Cerebellar cortex (tissue), 1 donor: ENCODE results near the gene KIAA1217.
A peak's percentile ranks its signal among the peaks of the same experiment; 100 is the strongest.

Experiments
- DNase-seq: peaks from one replicate; pipeline ENCODE4 v3.0.0-alpha.2; 2015; ENCODE audit warnings: low spot score

The KIAA1217 gene

DNA sequence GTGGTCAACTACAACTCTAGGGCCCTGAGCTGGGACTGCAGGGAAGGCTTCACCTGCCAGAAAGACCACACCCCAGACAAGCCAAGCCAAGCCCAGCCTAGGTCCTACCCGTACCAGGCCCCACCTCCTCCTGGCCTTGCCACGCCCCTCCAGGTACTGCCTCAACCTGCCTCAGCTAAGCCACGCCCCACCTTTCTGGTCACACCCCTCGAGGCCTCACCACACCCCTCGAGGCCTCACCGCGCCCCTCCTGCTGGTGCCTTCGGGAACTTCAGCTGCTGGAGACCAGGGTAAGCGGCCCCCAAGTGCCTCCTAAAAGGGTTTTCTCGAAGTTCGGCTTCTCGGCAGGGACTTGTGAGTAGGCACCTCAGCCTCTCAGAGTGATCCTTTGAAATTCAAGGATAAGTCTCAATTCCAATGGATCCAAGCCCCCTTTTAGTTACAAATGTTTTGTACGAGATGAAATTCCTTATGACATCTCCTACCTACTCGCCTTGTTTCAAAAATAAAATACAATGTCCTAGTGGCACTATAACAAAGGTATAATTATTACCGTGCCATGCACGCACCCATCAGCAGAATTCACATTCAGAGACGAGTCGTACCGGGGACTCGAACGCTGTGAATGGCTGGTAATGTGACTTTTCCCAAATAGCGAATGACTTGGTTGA is 343.5 kb downstream of the KIAA1217 start:
- DNase-seq = peak; percentile 24

- DNase-seq = no peak
Observed at GRCh38 chr10:24553051-24553612, 344.2 kb downstream of the KIAA1217 start.

- no peak for DNase-seq
Observed at GRCh38 chr10:24554036-24554435, 345.1 kb downstream of the KIAA1217 start.

DNA sequence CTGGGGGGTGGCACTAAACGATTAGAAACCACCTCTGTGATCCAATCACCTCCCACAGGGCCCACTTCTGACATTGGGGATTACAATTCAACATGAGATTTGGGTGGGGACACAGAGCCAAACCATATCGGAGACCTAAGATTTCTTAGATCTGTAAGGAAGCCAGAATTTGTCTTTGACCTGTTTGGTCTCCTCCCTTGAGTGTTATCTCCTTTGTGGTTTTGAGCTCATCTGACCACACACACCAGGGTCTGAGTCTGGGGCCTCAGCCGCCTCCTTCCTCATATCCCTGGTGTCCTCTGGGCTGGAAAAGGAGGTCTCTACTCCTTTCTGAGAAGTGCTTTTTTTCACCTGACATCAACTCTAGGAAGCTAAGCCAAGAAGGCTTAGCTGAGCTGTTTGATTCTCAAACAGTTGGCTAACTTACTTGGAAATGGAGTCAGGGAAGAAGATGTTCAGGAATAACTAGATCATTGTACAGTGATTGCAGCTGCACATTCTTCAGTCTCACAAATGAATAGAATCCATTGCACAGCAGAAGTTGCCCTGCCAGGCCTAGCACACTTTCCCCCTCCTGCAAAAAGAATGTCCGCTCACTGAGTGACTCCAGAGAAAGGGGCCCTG is 347.3 kb downstream of the KIAA1217 start:
- no peak for DNase-seq

GRCh38 chr10:24556750-24557742 is 348.1 kb downstream of the KIAA1217 start:
- peak; percentile 71 for DNase-seq

DNA sequence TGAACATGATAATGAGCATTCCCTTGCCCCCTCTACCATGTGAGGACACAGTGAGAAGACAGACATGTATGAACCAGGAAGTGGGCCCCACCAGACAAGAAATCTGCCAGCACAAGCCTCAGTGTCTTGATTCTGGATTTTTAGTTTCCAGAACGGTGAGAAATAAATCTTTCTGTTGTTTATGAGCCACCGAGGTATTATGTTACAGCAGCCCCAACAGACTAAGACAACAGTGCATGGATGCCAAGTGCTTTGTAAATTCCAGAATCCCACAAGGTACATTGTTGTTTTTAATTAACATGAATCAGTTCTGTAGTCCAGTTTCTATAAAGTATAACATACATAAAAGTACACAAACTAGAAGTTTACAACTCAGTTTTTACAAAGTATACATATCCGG is 352.5 kb downstream of the KIAA1217 start:
- no peak for DNase-seq

DNA sequence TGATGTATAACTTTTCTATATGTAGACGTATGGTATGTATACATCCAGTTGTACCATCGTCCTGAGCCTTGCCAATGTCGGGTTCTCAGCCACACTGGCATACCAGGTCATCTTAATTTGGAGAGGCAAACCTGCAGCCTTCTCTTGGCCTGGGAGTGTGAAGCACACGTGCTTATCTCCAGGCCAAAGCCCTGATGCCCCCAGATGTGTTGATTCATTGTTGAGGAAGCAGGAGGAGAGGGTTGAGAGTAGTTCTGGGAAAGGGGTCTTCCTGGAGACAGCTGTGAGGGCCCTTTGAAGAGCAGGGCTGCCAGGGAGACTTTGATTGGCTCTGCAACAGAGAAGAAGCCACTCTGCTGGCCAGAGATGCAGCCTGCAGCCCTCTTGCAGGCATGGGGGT is 359.1 kb downstream of the KIAA1217 start:
- no peak for DNase-seq

DNA sequence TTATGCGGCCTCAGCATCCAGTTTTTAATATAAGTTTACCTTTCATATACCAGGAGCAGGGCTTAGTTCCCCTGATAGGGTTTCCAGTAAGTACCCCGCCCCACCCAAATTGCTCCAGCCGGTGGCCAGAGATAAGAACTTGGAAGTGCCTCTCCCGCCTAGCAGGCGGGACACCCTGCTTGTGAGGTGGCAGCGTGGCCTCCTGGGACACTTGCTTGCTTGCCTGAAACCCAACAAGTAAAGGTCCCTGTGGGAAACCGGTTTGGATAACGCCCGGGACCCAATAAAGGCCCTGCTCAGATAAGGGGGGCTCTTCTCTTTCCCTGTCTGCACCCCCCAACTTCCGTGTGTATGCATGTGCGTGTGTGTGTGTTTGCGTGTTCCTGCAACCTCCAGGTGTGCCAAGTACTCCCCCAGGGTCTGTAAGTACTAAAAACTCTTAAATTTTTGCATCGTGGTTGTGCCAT is 360.4 kb downstream of the KIAA1217 start:
- no peak for DNase-seq

- DNase-seq = no peak
Observed at GRCh38 chr10:24569828-24570657, 361.1 kb downstream of the KIAA1217 start.

DNA sequence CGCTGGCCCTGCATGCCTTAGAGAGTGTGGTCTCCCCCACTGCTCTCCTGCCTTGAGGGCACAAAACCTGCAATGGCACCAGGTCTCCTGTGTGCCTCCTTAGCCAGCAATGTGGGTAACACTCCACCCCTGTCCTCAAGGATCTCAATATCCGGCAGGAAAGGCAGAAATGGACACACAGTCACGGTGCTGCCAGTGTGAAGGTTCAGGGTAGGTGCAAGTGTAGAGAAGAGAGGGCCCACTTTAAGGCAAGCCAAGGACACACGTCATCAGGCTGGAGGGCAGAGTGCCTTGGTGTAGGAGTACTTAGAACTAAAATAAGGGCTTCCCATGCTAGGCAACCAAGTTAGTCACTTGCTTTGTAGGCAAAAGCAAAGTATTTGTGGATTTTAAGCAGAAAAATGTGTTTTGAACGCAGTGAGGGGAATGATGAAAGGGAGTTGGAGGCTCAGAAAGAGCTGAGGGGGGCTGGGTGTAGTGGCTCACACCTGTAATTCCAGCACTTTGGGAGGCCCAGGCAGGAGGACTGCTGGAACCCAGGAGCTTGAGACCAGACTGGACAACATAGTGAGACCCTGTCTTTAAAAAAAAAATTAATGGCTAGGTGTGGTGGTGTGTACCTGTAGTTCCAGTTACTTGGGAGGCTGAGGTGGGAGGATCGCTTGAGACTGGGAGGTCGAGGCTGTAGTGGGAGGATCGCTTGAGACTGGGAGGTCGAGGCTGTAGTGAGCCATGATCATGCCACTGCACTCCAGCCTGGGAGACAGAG is 361.9 kb downstream of the KIAA1217 start:
- DNase-seq = no peak

DNA sequence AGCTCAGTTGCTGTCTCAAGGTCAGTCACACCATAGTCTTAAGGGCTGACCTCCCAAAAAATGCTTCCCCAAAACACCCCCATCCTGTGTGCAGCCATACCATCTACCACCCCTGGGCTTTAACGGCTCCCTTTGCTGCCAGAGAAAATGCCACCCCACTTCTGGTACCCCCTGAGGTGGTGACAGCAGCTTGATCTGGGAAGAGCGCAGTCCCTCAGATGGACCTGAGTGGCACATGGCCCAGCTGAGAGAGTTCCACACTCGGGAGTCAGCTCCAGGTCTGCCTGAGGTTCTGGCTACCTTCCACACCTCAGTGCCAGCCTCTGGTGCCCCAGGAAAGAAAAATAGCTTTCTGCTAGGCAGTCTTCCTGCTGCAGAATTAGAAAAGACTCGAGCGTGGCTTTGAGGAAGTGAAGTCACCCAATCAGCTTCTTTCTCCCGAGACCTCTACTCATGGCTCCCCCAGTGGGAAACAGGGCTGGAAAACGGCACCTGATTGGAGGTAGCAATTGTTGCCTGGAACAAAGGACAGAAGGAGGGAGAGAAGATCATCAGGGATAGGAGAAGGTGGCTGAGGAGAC is 363.0 kb downstream of the KIAA1217 start:
- peak; percentile 43 for DNase-seq

GRCh38 chr10:24574161-24574560 is 365.2 kb downstream of the KIAA1217 start:
- DNase-seq = peak; percentile 54

- peak; percentile 17 for DNase-seq
Observed at GRCh38 chr10:24574578-24575155, 365.7 kb downstream of the KIAA1217 start.

DNA sequence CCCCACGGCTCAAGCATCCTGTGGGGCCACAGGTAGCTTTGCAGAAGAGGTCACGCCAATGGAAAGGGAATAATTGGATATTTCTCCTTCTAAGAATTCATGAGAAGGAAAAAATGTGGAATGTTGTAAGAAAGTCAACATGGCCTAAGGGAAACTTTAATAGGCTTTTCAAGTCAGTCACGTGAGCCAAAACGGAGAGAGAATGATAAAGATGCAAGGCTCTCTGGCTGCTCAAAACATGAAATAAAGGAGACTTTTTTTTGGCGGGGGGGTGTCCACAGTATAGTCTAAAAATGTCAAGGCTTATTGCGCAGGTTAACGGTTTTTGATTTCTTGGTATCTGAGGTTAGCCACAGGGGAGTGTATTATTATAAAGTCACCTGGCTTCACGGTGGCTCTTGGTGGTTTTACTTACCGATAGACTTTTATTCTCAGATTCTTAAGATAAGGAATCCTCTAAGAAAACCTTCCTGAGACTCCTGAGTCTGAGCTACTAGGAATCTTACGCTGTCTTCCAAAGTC is 366.6 kb downstream of the KIAA1217 start:
- no peak for DNase-seq

GRCh38 chr10:24579448-24579847 is 370.5 kb downstream of the KIAA1217 start:
- DNase-seq = no peak

DNA sequence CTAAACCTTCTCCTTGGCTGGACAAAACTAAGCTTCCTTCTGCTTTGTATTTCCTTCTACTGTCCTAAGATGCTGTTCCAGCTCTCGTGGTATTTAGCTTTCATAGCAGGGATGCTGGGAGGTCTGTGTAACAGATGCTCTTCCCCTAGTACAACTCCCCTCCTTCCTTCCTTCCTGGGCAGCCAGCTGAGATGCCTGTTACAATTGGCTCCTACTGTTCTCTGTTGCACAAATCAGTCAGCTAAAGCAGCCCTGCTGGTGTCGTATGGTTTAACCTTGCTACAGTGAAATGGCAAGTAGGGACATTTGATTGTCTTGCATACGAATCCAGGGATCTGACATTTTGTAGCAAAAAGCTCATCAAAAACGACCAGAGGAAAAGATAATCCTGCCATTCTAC is 371.0 kb downstream of the KIAA1217 start:
- peak; percentile 86 for DNase-seq

DNA sequence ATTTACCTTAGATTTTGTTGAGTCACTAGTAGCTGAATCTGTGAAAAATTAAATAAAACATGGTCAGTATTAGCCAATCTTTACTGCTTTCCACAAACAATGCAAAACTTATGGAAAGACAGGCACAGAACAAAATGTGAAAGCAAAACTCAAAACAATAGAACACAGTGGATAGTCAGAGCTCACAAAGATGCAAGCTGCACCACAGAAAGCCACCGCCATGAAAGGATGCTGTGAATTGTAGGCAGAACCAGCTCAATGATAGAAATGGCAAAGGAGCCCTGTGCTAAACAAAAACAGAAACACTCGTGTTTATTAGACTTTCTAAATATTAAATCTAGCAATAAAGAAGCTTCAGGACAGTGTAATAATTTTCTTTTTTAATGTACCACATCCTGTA is 380.3 kb downstream of the KIAA1217 start:
- no peak for DNase-seq

DNA sequence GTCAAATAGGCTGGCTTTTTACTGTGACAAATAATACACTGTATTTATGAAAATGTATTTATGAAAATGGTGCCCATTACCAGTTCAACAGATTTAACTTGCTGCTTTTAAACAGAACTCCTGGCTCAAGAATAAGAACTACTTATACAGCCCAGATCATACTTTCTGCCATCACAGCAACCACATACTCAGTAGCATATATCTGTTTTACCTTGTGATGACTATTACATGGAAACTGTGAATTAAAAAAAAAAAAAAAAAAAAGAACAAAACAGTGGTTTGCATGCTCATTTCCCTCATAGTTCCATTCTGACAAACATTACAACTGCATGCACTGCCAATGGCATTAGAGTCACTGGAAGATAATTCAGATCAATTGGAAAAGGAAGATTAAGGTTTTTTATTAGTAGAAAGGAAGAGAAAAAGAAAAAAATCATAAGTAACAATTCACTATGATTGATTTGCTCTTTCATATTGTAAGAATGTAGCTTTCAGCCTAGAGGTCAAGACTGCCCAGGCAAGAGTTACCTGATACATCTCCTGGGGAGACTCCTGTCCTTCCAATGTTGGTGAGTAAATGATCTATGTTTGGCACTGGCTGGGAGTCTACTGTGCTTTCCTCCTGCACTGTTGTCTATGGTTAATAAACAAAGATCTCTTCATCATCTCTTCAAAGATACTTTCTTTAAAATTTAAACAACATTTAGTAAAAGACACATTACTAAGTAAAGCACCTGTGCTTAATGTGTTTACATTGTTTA is 381.9 kb downstream of the KIAA1217 start:
- DNase-seq = no peak
